ENCODE data around the gene PCDHGA11.

DNA sequence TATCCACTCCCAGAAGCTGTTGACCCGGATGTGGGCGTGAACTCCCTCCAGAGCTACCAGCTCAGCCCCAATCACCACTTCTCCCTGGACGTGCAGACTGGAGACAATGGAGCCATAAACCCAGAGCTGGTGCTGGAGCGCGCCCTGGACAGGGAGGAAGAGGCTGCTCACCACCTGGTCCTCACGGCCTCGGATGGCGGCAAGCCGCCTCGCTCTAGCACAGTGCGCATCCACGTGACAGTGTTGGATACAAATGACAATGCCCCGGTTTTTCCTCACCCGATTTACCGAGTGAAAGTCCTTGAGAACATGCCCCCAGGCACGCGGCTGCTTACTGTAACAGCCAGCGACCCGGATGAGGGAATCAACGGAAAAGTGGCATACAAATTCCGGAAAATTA, 27.6 kb upstream of the PCDHGA11 start:
- TF ChIP-seq, protein P1, sequence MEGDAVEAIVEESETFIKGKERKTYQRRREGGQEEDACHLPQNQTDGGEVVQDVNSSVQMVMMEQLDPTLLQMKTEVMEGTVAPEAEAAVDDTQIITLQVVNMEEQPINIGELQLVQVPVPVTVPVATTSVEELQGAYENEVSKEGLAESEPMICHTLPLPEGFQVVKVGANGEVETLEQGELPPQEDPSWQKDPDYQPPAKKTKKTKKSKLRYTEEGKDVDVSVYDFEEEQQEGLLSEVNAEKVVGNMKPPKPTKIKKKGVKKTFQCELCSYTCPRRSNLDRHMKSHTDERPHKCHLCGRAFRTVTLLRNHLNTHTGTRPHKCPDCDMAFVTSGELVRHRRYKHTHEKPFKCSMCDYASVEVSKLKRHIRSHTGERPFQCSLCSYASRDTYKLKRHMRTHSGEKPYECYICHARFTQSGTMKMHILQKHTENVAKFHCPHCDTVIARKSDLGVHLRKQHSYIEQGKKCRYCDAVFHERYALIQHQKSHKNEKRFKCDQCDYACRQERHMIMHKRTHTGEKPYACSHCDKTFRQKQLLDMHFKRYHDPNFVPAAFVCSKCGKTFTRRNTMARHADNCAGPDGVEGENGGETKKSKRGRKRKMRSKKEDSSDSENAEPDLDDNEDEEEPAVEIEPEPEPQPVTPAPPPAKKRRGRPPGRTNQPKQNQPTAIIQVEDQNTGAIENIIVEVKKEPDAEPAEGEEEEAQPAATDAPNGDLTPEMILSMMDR (IDR thresholded peaks at IDR 0.05): no peak
- TF ChIP-seq EZH2 (IDR thresholded peaks at IDR 0.05): no peak
